HG02610 (cell line): Measurements from ENCODE around the gene LRCH1.

Experiments used
- ATAC-seq: cut with Tn5 transposase; IDR thresholded peaks from one replicate; pipeline ENCODE4 v1.9.1; 2021; ENCODE audit warnings: mild to moderate bottlenecking, moderate library complexity; ENCODE audit not compliant: unreplicated experiment

The LRCH1 gene

DNA sequence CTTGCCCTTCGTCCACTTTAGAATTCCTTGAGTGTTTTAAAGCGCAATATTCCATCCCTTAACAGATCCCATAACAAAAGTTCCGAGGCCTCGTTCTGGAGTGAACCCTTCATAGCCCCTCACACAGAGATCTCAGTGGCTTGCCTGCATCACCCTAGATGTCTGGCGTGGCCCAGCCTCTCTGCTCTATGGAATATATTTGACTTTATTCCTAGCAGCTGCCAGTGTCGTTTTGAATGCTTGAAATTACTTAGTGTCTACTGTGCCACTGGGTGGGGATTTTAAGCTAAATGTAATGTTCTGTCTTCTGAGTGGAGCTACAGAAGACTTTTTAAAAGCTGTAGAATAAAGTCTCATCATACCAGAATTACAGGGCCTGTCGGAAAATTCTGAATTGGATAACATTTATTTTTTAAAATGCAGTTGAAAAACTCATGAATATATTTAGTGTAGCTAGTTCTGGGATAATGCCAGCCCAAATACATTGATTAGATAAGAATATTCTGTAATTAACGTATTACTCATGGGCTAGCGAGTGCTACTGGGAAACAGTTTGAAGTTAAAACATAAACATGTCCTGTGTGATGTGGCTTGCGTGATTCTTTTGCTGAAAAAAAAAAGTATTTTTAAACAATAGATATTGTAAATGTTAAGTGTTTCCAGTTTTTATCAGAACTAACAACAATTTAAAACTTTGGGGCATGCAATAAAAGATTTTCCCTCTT is 132.2 kb downstream of the LRCH1 start:
- no peak for ATAC-seq

DNA sequence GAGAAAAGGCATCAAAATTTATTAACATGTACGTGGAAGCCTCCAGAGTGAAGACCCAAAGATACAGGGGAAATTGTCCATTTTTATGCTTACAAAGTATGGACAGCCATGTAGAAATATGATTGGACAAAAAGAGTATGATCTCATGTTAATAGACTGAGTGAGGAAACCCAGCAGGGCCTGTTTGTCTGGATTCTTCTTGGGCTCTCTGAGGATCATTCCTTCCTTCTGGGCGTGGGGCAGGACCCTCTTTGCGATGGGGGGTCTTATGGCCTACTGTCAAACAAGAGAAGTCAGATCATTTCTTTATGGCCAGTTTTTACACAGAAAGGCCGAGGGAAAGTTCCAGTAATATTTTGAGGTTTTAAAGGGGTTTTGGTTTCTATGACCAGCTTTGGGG is 133.2 kb downstream of the LRCH1 start:
- ATAC-seq: no peak

DNA sequence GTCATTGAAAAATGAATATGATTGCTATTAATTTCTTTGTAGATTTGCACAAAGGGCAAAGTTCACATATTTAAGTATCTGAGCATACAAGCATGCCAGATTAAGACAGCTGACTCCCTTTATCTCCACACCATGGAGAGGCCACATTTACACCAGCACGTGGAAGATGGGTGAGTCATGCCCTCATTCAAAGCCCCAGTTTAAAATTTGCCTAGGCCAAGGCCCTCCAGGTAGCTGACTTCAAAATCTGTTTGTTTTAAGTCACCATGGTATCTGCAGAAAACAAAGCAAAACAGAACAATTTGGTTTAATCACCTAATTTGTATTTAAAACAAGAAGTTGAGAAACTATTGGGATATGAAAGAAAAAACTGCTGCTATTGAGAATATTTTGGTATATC is 134.8 kb downstream of the LRCH1 start:
- no peak for ATAC-seq

DNA sequence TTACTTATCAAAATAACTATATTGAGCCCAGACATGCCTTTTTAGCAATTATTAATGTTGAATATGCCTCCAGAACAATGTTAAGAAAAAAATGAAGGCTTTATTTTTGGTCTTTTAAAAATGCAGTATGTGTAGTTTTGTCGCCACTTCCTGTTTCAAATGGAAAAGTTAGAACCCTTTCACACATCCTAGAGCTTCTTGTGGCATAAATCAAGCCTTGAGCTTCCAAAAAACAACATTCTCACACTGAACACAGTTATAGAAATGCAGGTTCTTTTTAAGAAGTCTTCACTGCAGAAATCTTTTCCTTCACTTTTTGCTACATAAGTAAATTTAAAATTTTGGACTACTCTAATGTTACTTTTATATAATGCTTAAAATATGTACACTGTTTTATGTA is 135.3 kb downstream of the LRCH1 start:
- ATAC-seq: no peak

DNA sequence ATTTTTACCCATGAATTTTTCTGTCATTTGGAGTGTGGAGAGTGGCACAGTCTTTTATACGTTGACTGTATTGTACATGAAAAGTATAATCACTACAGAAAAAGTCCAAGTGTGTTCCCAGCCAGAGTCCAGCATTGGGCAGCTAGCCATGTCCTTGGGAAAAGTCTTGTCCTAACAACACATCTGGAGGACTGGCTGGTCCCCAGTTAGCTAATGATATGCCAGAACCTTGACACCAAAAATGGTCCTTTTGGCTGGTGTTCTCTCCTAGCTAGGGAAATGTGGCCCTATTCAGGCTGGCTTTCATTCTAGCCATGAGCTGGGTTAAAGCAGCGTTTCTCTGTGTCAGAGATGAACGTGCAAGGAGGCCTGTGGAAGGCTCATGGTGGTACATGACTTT is 145.0 kb downstream of the LRCH1 start:
- no peak for ATAC-seq

DNA sequence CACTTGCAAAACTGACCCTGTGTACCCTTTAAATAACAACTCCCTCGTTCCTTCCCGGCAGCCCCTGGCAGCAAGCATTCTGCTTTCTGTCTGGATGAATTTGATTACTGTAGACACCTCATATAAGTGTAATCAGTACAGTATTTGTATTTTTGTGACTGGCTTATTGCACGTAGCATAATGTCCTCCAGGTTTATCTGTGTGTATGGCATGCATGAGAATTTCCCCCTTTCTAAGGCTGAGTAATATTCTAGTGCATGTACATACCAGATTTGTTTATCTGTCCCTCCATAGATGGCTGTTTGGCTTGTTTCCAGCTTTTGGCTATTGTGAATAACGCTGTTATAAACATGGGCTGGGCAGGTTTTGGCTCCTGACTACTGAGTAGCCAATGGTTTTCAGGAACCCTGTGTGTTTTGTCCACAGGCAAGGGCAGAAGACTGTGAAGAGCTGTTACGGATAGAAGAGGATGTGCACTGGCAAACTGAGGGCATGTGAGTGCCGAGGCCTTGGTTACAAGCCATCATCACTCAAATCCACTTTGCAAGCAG is 146.0 kb downstream of the LRCH1 start:
- no peak for ATAC-seq

DNA sequence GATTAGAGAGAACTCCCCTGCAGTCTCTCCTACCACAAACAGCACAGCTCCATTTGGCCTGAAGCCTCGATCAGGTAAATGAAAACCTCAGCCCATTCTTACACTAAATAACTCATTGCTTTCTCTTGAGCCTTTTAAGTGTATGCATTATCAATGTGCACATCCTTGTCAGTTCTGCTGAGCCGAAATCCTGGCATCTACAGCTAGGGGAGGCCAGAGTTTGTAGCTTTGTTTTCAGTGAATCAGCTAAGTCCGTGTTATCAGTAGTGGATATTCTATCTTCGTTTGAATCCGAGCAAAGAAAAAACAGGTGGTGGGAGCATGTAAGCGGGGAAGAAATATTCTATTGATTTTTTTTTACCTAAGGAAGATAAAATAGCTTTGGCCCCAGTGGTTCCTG is 159.6 kb downstream of the LRCH1 start:
- ATAC-seq: no peak

DNA sequence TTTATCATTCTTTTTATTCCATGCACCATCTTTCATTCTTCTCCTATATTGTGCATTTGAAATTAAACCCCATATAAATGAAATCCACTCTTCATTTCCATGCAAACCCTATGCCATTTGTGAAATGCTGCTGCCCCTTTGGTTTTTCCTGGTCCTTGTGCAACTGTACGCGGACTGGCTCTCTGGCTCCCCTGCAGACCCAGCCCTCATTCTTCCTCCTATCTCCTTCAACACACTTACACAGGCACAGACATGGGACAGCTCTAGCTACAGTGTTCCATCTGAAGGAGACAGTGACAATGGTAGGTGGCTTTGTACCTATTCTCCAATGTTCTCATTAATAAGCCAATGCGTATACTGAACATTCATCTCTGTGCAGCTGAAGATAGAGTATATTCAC is 162.4 kb downstream of the LRCH1 start:
- no peak for ATAC-seq

DNA sequence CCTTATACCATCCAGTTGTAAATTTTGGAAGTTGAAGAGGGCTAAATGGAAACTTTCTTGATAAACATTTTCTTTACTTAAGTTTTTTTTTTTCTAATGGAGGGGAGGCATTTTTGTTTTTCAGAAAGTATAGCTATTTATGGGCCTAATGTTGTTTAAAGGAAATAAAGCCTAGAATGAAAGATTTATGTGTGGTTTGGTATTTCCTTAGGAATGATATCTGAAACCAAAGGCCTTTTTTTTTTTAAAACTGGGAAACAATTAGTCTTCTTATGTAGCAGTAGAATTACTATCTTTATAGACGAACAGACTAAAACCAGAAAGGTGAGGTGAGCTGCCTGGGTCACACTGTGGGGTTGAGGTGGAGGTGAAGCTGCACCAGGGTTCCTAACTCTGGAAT is 163.9 kb downstream of the LRCH1 start:
- ATAC-seq: no peak

DNA sequence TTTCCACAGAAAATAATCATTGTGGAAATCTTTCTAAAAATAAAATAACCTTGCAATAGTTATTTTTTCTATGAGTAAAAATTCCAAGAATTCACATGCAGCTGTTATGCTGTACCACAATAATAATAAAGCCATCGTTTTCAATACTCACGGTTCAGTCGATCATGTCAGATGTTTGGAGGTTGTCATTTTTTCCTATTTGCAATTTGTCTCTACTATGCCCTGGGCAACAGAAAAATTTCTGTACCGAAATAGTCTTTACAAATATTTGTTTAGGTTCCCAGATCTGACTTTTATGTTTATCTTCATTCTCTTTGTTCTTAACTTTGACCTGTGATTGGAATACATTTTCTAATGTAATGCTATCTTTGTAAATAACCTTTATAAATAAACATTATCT is 164.3 kb downstream of the LRCH1 start:
- ATAC-seq: no peak

DNA sequence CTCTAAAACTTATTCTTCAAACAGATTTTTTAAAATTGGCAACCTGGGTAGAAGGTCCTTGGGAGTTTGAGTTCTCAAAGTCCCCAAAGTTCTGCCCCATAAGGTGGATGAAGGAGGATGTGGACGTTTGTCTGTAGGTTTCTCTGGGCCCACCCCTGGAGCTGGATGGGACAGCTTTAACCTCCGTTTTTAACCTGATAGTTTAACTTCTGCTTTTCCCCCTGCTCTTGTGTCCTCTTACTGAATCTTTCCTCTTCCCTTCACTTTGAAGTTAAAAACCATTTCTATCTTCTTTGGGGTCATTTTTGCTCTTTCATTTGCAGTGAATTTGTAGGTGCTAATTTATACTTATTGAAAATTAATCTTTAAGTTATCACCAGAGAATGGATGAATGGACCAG is 164.9 kb downstream of the LRCH1 start:
- no peak for ATAC-seq

DNA sequence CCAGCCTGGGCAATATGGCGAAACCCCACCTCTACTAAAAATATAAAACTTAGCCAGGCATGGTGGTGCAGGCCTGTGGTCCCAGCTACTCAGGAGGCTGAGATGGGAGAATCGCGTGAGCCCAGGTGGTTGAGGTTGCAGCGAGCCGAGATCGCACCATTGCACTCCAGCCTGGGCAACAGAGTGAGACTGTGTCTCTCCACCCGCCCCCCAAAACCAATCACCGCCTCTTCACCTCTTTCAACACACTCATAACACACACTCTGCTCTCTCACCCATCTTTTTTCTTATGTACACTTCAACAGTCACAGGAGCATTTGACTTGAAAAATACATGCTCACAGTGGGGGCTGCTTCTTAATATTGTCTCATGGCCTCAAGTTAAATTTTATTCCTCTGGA is 167.2 kb downstream of the LRCH1 start:
- no peak for ATAC-seq

DNA sequence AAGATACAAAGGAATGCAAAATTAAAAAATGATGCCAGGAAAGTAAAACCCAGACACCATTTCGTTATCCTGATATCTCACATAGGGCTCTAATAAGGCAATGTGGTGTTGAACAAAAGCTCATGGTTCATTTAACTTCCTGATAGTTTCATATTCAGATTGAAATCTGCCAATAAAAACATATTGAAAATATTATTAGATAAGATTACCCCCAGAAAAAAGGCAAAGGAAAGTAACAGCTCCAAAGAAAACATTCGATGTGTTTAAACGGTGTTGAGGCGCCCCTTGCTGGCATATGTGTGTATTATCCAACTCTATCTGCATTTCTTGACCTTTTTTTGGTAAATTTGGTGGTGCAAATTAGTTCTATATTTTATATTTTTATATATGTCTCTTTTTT is 168.1 kb downstream of the LRCH1 start:
- ATAC-seq: no peak

DNA sequence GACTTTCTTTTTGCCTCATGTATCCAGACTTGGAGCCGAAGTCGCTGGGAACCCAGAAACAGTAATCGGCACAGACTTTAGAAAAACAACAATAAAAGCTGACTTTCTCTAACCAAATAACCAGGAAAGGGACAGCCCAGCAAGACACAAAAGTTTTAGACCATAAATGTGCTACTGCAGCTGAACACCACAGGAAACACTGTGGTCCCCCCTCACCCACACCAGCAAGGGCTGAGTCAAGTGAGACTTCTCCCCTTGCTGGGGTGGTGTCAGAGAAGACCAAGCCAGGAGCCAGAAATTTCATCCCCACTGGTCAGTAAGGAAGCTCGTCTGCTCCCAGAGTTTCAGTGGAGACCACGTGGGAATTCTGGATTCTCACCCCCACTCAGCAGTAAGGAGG is 173.4 kb downstream of the LRCH1 start:
- ATAC-seq: no peak

DNA sequence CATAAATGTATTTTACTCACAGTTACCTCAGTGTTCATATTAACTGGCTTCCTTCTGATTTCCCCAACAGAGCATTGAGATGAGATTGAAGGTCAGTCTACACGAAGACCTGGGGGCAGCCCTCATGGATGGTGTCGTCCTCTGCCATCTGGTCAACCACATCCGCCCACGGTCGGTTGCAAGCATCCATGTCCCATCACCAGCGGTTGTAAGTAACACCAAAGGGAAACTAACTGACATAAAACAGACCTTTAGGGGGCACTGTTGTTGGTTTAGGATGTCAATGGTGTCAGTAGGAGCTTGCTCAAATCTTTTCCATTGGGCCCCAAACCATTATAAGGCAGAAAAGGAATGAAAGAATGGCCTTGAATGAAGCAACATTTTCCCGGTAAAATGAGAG is 175.8 kb downstream of the LRCH1 start:
- ATAC-seq: no peak

DNA sequence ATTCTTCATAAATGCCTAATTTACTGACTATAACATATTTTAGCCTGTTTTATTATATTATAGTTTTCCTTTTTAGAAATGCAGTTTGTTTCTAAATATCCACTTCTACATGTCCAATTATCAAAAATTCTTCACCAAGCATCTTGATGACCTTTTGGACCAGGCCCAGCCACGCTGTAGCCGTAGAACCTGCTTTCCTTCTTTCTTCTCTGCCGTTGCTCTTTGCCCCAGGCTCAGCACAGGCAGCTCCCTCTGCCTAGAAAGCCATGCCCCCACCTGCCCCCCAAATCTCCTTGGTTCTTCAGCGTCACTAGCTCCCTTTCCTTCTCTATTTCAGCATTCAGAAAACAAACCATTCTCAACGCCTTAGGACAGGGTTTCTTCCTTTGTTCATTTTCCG is 178.6 kb downstream of the LRCH1 start:
- no peak for ATAC-seq

DNA sequence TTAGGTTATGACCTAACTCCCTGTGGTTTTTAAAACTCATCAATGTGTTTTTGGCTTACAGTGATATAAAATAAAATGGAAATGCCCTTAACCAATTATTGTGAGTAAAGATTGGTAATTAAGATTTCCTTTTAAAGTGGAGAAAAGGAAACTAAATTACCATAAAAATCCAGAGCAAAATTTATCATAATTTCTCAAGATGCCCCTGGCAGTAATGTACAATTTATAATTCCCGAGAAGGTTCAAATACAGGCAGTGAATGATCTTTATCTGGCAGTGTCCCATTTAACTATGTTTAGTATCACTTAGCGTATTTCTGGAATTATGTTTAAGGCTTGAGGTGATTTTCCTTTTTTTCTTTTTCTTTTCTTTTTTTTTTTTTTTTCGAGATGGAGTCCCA is 182.5 kb downstream of the LRCH1 start:
- ATAC-seq: no peak

DNA sequence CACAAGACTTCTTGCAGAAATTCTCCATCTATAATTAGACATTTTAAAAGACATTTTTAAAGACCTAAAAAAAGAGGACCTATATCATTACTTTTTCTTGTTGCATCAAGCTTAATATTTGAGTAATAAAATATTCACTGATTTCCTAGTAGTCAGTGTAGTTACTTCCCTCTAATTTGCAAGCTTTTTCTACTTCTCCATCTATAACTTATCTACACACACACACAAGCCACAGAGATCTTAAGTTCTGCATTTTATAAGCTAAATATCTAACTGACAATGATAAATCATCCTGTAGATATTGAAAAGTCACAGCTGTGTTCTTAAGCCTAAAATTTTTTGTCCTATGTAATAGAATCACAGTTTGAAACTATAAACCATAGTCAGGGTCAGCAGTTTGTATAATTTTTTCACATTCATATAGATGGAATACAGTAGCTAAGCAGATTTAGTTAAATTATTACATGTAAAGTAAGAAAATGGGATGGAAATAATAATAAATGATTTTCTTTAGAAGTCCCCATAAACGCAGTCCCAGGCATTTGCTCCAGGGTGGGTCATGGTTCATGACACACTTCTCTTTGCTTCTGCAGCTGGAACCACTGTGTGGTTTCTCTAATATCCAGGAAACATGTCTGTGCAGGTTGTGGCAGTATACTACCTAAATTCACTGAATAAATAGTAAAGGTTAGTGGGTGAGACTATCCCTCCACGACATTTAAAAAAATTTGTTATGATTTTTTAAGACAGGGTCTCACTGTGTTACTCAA is 183.8 kb downstream of the LRCH1 start:
- ATAC-seq: no peak

DNA sequence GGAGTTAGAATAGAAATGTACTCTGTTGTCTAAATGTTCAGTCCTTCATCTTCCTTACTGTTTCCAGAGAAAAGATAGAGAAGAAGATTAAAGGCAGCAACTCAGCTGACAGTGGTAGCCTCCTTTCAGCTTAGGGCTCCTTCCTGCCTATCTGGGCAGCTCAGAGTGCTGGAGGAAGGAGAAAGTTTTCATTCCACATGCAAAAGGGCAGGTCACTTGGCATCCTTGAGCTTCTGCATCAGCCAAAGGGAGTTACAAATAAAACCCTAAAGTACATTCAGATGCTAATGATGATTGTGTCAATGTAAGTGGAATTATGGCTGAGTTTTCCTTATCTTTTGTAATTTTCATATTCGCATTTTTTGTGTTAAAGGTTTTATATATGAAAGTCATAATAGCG is 185.1 kb downstream of the LRCH1 start:
- no peak for ATAC-seq

DNA sequence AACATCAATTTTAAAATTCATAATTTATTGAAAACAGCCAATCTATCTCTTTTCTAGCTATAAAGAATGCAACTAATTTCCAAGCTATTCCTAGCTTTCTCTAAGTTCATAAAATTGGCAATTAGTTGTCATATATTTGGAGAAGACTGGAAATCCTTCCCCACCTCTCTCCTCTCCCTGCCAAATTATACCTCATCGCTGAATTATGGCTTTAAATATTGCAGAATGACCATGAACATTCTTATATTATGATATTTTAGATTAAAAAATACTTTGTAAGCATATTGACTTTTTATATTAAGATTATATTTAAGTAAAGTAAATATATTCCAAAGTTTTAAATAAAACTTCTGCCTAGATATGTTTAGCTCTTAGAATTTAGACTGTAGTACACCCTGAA is 185.8 kb downstream of the LRCH1 start:
- no peak for ATAC-seq

DNA sequence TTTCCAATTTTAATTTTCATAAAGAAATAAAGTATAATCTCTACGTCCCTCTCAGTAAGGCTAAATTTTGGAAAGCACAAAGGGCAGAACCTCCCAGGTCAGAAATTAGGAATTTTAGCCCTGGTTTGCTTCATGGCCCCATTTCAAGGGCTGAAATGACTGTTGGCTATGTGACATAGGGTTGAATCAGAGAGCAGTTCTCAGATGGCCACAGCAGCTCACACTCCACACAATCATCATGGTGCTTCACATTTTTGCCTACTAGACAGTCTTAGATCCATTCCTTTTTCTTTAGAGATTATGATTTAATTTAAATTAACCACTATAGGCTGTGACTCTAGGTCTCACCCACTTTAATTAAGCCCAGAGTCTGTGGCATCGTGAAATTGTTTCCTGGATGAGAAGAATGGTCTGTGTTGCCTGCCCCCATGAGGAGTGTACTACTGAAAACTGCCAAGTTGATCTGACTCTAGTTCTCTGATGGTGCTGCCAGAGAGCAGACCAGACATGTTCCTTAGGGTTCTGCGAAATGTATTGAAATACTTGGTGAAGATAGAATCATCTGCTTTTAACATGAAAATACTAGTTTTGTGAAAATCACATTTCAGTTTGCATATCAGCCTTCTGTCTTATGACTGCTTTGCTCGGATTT is 186.6 kb downstream of the LRCH1 start:
- ATAC-seq: no peak

DNA sequence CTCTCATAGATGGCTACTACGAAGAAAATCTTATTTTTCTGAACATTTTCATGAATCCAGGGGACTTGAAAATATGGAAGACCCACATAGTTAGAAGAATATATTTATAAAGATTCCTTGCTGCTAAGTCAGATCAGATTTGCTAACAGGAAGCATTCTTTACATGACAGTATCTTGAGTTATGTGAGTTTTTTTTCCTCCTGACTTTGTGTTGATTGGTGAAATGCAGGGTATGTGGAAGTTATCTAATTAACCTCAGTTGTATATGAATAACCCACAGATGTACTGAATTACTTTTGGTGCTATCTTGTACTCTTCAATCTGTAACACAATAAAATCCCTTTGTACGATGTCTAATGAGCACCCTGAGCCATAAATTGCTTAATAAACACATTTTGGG is 190.2 kb downstream of the LRCH1 start:
- ATAC-seq: no peak
